Activated T-cell treated with anti-CD3 and anti-CD28 coated beads, Interleukin-2, amount 50 U/mL, for 24 hours (primary cell): Measurements from ENCODE around the gene POLA1.
"Not testable (repeated sequence)": the region's sequence is repeated elsewhere in the genome, so short reads cannot be mapped to it uniquely, and the experiment has no call there.

Experiments
- DNase-seq: peaks from one replicate; pipeline ENCODE4 v3.0.0-alpha.2; 2020
- H3K27ac Mint-ChIP-seq: 2 replicates; pipeline ENCODE4 v1.8.0; 2020; ENCODE audit warnings: mild to moderate bottlenecking, mixed read lengths
- H3K27me3 Mint-ChIP-seq: 2 replicates; pipeline ENCODE4 v1.8.0; 2020; ENCODE audit warnings: mixed read lengths
- H3K36me3 Mint-ChIP-seq: 2 replicates; pipeline ENCODE4 v1.8.0; 2020; ENCODE audit warnings: low read depth, mixed read lengths
- H3K4me1 Mint-ChIP-seq: 2 replicates; pipeline ENCODE4 v1.8.0; 2020; ENCODE audit warnings: low read depth, mixed read lengths
- H3K4me3 Mint-ChIP-seq: 2 replicates; pipeline ENCODE4 v1.8.0; 2020; ENCODE audit warnings: mild to moderate bottlenecking, moderate library complexity, mixed read lengths
- H3K9me3 Mint-ChIP-seq: 2 replicates; pipeline ENCODE4 v1.8.0; 2020; ENCODE audit warnings: mixed read lengths

The POLA1 gene

DNA sequence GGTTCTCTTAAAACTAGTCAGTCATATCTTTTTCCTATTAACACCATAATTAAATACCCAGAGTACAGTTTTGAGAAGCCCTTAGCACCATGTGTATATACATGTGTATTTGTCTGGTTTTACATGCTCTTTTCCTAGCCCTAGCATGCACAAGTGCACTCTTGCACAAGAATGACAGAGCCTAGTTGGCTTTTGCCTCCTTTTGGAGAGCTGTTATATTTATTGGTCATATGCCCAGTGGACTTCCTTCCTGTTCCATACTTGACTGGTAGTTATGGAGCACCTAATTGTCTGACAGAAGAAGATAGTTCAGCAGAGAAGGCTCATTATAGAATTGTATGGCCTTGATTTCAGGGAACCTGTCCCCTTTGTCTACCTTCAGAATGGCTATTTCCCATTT lies 166.4 kb downstream of the POLA1 start:
- DNase-seq = no peak
- Mint-ChIP-seq H3K9me3 (no peaks in the 10 kb centered on the region), H3K27ac (no peak overlapping the region), H3K4me1 (no peaks in the 10 kb centered on the region), H3K4me3 (no peak overlapping the region), H3K27me3 (peaks cover 23% of the 10 kb centered on the region), H3K36me3 (peaks cover 53% of the 10 kb centered on the region)

DNA sequence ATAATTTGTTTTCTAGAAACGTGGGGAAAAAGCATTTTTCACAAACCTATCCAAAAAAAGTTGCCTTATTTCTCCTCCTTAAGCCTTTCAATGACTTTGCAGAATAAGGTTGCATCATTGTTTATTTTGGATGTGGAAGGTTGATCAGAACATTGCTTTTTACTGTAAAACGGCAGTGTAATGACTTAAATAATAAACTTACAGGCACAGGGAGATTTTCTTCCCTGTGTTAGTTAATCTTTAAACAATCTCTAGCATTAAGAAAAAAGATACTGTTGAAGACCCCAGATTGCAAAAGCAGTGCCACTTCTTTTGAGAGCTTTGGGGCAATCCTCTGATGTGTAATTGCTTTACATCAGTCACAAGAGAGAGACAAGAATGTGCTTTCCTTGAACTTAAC lies 168.6 kb downstream of the POLA1 start:
- no peak overlapping the region for H3K27ac Mint-ChIP-seq
- H3K4me1 Mint-ChIP-seq = no peaks in the 10 kb centered on the region
- no peak for DNase-seq
- H3K9me3 Mint-ChIP-seq = no peaks in the 10 kb centered on the region
- H3K4me3 Mint-ChIP-seq = no peak overlapping the region
- H3K36me3 Mint-ChIP-seq = peaks cover 42% of the 10 kb centered on the region
- peaks cover 32% of the 10 kb centered on the region for H3K27me3 Mint-ChIP-seq

DNA sequence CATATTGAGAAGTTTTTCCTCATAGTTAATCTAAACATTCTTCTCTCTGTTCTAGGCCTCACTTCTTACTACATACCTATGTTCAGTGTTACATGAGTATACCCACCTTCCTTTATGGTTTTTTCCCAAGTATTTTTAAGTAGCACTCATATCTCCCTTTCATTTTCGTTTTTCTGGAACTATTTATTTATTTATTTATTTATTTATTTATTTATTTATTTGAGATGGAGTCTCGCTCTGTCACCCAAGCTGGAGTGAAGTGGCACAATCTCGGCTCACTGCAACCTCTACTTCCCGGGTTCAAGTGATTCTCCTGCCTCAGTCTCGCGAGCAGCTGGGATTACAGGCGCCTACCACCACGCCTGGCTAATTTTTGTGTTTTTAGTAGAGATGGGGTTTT lies 170.1 kb downstream of the POLA1 start:
- DNase-seq, H3K9me3 Mint-ChIP-seq, H3K4me1 Mint-ChIP-seq, H3K4me3 Mint-ChIP-seq, H3K27ac Mint-ChIP-seq: not testable (repeated sequence)
- Mint-ChIP-seq H3K36me3 (peaks cover 52% of the 10 kb centered on the region), H3K27me3 (peaks cover 37% of the 10 kb centered on the region)

DNA sequence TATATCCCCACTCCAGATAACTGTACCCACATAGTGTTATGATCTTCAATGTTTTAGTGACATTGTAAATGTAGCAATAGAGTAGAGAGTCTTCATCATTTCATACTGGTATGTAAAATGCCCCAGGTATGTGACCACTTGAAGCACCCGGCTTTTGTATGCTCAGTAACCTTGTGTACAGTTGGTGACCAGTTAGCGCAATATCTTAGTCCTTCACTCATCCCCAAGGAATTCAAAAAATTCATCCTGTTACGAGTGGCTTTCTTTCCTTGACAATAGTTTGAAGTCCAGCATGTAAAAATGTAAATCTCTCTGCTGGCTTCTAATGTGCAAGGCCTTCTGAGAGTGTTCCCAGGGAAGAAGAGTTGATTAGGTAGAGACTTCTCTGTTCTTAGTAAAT lies 176.4 kb downstream of the POLA1 start:
- no peaks in the 10 kb centered on the region for H3K4me1 Mint-ChIP-seq
- no peak overlapping the region for H3K4me3 Mint-ChIP-seq
- H3K27me3 Mint-ChIP-seq = peaks cover 19% of the 10 kb centered on the region
- DNase-seq = no peak
- peaks cover 32% of the 10 kb centered on the region for H3K36me3 Mint-ChIP-seq
- H3K27ac Mint-ChIP-seq = no peak overlapping the region
- no peaks in the 10 kb centered on the region for H3K9me3 Mint-ChIP-seq

DNA sequence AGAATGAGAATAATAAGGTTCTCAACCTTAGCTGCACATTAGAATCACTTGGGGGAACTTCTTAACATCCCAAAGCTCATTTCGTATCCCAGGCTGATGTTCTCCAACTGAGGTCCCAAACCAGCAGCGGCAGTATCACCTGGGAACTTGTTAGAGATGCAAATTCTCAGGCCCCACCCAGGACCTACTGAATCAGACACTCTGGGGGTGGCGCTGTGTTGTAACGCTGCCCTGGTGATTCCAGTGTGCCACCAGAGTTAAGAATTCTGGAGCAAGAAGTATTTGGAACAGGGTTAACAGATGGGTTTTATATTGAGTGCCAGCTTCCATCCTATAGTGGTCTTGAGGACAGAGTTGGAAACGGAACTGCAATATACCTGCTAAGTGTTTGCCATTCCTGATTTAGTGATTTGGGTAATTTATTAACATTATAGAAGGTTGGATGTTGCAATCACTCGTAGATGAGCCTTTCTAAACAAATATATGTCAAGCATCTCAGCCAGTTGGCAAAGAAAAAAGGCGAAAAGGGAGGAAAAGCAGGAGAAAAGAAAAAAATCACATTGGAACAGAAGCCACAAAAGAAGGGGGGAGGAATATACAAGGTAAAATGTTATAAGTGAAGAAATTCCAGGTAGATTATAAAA lies 181.0 kb downstream of the POLA1 start:
- H3K4me1 Mint-ChIP-seq = no peaks in the 10 kb centered on the region
- no peak for DNase-seq
- peaks cover 7% of the 10 kb centered on the region for H3K36me3 Mint-ChIP-seq
- H3K4me3 Mint-ChIP-seq = no peak overlapping the region
- H3K27ac Mint-ChIP-seq = no peak overlapping the region
- peaks cover 10% of the 10 kb centered on the region for H3K27me3 Mint-ChIP-seq
- H3K9me3 Mint-ChIP-seq = no peaks in the 10 kb centered on the region

DNA sequence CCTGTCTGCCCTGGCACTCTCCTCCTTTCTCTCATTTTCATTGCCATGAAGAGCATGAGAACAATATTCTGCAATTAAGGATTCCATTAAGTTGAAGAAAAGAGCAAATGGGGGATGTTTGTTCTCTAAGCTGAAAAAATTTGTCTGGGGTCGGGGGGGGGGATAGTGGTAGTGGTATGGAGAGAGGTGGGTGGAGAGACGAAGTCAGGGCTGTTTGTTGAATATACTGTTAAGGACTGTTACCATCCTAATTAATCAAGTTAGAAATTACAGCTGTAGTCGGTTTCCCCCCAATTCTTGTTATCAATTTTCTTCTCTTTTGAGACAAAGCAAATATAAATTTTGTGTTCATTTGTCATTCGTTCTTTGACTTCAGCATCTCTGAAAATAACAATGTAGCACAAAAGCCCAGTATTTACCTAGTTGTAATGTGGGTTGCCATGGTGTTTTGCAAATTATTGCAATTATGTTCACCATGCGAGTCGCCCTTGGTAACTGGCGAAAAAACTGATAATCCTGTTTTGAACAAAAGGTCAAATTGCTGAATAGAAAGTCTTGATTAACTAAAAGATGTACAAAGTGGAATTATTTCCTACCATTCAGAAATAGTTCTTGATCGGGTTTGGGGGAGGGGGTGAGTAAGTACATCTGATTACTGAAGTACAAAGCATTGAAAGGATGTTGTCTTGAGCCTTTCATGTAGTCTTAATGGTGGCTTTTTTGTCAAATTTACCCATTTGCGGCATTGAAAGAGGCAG lies 183.0 kb downstream of the POLA1 start:
- H3K36me3 Mint-ChIP-seq = peaks cover 16% of the 10 kb centered on the region
- H3K27me3 Mint-ChIP-seq = peaks cover 18% of the 10 kb centered on the region
- H3K27ac Mint-ChIP-seq = no peak overlapping the region
- H3K9me3 Mint-ChIP-seq = no peaks in the 10 kb centered on the region
- no peaks in the 10 kb centered on the region for H3K4me1 Mint-ChIP-seq
- no peak overlapping the region for H3K4me3 Mint-ChIP-seq
- DNase-seq = no peak

DNA sequence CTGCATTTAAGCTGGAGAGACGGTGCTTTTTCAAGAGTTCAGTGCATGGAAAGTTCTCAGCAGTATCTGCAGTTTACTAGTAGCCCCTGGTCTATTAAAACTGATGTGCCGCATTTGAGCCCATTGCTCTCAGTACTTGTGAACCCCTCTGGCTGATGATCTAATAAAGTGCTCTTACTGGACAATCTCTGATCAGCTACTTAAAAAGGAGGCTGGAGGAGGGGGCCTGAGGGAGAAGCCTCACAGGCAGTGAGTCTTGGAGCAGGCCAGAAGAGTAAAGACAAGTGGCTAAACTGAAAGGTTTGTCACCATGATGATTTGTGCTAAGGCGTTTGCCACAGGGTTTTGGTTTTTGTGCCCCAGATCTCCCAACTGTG lies 183.6 kb downstream of the POLA1 start:
- Mint-ChIP-seq H3K4me3 (no peak overlapping the region), H3K27ac (no peak overlapping the region), H3K27me3 (peaks cover 20% of the 10 kb centered on the region), H3K36me3 (peaks cover 16% of the 10 kb centered on the region), H3K9me3 (no peaks in the 10 kb centered on the region), H3K4me1 (no peaks in the 10 kb centered on the region)
- no peak for DNase-seq

DNA sequence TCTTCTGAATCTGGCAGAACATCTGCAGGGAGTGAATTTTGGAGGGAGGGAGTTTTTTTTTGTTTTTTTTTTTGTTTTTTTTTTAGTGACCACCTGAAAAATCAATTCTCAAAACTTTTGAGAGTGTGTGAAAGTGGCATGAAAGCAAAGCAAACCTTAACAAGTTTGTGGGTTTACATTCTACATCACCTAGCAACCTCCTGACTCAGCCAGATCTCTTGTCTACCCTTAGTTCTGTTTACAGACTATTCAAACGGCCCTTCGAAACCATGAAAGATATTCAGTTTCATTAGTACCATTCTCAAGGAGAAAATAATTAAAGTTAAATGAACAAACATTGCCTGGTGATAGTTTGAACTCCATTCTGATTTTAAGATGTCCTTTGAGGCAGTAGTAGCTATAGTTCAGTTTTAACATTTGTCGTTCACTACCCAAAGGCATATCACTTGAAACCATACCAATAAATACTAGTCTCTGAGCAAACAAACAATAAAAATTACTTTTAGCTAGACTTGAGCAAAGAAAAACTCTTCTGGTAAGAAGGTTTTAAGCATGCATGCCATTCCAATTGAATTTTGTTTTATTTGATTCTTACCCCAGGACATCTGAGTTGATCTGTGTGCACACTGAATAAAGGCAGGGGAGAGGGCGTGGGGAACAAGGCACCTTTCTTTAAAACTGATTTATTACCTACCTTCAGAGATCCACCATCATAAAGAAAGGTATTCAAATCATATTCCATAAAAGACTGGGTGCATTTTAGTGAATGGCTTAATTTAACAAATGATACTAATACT lies 184.3 kb downstream of the POLA1 start:
- Mint-ChIP-seq H3K4me3 (no peak overlapping the region), H3K27ac (no peak overlapping the region), H3K36me3 (peaks cover 16% of the 10 kb centered on the region), H3K4me1 (no peaks in the 10 kb centered on the region), H3K27me3 (peaks cover 17% of the 10 kb centered on the region), H3K9me3 (no peaks in the 10 kb centered on the region)
- no peak for DNase-seq

DNA sequence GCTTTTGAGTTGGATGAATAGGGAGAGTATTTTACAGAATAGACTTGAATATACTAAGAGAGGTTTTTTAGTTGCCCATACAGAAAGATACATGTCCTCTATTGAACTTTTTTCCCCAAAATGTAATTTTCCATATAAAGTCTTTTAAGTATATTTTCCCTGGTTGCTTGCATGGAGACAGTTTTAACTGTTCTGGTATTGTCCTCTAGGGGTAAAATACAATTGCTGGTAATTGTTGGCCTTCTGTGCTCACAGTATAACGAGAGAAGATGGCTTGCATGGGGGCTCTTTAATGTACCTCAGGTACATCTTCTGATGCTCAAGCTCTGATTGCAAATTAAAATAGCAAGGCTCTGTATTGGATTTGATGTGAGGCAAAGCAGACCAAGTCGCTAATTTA lies 186.0 kb downstream of the POLA1 start:
- no peak overlapping the region for H3K27ac Mint-ChIP-seq
- peaks cover 16% of the 10 kb centered on the region for H3K36me3 Mint-ChIP-seq
- H3K9me3 Mint-ChIP-seq = no peaks in the 10 kb centered on the region
- no peak overlapping the region for H3K4me3 Mint-ChIP-seq
- H3K27me3 Mint-ChIP-seq = peaks cover 17% of the 10 kb centered on the region
- no peaks in the 10 kb centered on the region for H3K4me1 Mint-ChIP-seq
- DNase-seq = no peak

DNA sequence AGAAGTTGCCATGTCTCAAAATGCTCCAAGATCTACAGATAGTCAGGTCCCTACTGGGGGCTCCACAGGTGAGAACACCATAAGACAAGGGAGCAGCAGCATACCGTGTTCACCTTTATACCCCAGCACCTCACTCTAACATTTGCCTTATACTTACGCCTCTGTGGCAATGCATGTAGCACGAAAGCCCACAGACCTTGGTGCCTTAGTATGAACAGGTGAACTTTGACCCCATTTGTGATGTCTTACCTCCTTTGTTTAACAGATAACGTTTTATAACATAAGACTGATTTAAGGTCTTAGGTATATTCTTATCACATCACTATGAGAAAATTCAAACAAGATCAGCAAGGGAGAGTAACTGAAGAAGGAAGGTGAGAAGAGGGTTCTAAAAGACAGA lies 193.2 kb downstream of the POLA1 start:
- H3K4me1 Mint-ChIP-seq = peaks cover 5% of the 10 kb centered on the region
- H3K9me3 Mint-ChIP-seq = no peaks in the 10 kb centered on the region
- H3K4me3 Mint-ChIP-seq = no peak overlapping the region
- peaks cover 42% of the 10 kb centered on the region for H3K36me3 Mint-ChIP-seq
- H3K27me3 Mint-ChIP-seq = peaks cover 4% of the 10 kb centered on the region
- H3K27ac Mint-ChIP-seq = no peak overlapping the region
- no peak for DNase-seq

DNA sequence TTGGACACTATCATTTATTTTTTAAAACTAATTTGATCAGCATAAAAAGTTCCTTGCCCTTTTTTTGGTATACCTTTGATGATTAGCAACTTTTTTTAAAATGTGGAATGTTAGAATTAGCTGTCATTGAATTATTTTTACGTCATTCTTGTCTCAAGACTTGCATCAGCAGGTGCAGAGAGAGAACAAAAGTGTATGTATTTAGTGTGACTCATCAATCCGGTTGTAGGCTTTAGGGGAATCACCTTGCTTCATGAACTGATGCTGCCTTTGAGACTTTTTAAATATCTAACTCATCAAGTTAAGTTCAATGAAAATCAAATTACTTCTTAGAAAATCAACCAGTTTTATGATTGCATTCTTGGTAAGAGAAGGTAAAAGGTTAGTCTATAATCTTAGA lies 197.0 kb downstream of the POLA1 start:
- peaks cover 73% of the 10 kb centered on the region for H3K36me3 Mint-ChIP-seq
- H3K4me1 Mint-ChIP-seq = peaks cover 5% of the 10 kb centered on the region
- H3K27ac Mint-ChIP-seq = no peak overlapping the region
- H3K9me3 Mint-ChIP-seq = peaks cover 5% of the 10 kb centered on the region
- no peak overlapping the region for H3K4me3 Mint-ChIP-seq
- DNase-seq = no peak
- peaks cover 16% of the 10 kb centered on the region for H3K27me3 Mint-ChIP-seq

DNA sequence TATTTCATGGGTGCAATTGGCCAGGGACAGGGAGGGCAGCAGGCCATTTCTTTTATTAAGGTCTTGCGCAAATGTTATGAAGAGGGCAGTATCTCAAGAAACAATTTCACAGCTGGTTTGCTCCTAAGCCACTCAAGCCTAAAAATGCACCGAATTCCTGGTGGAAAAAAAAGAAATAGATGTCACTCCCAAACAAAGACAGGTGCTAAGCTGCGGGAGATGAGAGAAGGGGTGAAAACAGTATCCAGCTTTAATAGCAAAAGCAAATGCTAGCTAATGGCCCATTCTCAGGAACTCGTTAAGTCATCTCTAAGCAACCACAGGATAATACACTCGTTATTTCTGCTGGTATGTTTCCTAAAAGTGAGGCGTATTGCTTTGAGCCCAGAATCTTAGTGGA lies 205.7 kb downstream of the POLA1 start:
- Mint-ChIP-seq H3K36me3 (peaks cover 55% of the 10 kb centered on the region), H3K27me3 (peaks cover 20% of the 10 kb centered on the region), H3K9me3 (no peaks in the 10 kb centered on the region), H3K4me3 (no peak overlapping the region), H3K4me1 (no peaks in the 10 kb centered on the region), H3K27ac (no peak overlapping the region)
- DNase-seq = no peak

DNA sequence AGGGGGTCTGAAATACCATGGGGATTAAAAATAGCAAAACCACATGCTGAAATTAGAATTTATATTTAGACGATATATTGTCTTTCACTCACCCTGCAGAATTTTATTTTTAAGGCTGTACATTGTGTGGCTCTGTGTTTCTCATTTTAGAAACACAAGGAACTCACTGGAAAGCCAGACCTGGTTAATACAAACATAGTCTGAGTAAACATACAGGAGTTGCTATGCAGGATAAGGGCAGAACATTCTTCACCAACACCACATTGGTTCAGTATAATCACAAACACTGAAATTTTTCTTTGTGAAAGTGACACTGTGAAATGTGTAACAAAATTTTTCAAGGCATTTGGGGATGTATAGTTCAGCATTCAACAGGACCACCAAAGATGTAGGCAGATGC lies 206.5 kb downstream of the POLA1 start:
- Mint-ChIP-seq H3K9me3 (no peaks in the 10 kb centered on the region), H3K27ac (no peak overlapping the region), H3K4me1 (no peaks in the 10 kb centered on the region)

DNA sequence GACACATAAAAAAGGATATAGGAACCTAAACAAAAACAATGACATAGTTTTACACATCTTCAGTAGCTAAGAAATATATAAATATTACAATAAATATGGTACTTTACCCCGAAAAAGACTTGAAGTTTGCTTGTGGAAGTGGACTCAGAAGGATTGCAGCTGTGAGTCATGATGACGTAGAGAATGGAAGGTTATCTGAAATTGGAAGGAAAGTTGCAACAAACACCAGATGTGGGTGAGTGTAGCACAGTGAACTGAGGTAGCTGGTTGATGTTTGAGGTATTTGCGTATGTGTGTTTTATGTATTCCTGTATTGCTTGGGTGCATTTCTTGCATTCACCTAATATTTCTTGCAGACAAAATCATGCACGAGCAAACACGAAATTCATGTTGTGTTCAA lies 209.1 kb downstream of the POLA1 start:
- Mint-ChIP-seq H3K27ac (no peak overlapping the region), H3K36me3 (peaks cover 54% of the 10 kb centered on the region), H3K4me1 (no peaks in the 10 kb centered on the region), H3K27me3 (peaks cover 3% of the 10 kb centered on the region), H3K4me3 (no peak overlapping the region), H3K9me3 (no peaks in the 10 kb centered on the region)
- no peak for DNase-seq

More for the DNA sequence above, 206.5 kb downstream of the POLA1 start:
- Mint-ChIP-seq H3K36me3 (peaks cover 55% of the 10 kb centered on the region), H3K27me3 (peaks cover 16% of the 10 kb centered on the region), H3K4me3 (no peak overlapping the region)
- DNase-seq = no peak

DNA sequence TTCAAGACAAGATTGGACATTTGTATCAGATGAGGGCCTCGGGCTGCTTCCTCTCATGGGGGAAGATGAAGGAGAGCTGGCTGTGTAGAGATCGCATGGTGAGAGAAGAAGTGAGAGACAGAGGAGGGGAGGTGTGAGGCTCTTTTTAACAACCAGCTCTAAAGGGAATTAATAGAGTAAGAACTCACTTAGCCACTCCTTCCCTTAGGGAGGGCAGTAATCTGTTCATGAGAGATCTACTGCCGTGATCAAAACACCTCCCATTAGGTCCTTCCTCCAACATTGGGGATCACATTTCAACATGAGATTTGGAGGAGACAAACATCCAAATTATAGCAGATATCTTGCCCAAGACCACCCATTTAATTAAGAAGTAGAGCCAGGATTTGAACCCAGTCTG lies 225.0 kb downstream of the POLA1 start:
- peaks cover 31% of the 10 kb centered on the region for H3K36me3 Mint-ChIP-seq
- no peaks in the 10 kb centered on the region for H3K9me3 Mint-ChIP-seq
- no peak for DNase-seq
- peaks cover 7% of the 10 kb centered on the region for H3K27me3 Mint-ChIP-seq
- no peak overlapping the region for H3K27ac Mint-ChIP-seq
- H3K4me1 Mint-ChIP-seq = peaks cover 12% of the 10 kb centered on the region
- no peak overlapping the region for H3K4me3 Mint-ChIP-seq
